Astrocyte (in vitro differentiated cells and primary cell): Measurements from ENCODE around the gene SGPL1.

Experiments used
- EZH2 ChIP-seq: IDR thresholded peaks from 2 replicates; pipeline ENCODE4 v1.6.1; 2012; ENCODE audit warnings: mild to moderate bottlenecking, low read length, inconsistent platforms; ENCODE audit not compliant: insufficient read depth
- TF ChIP-seq, protein P1 (sequence below): IDR thresholded peaks from 2 replicates; pipeline ENCODE4 v1.5.1; 2011; ENCODE audit warnings: low read depth, mild to moderate bottlenecking, inconsistent platforms, low read length, moderate library complexity; ENCODE audit not compliant: insufficient read depth

GRCh38 chr10:70928140-70928539, 112.4 kb downstream of the SGPL1 start:
- TF ChIP-seq, protein P1, sequence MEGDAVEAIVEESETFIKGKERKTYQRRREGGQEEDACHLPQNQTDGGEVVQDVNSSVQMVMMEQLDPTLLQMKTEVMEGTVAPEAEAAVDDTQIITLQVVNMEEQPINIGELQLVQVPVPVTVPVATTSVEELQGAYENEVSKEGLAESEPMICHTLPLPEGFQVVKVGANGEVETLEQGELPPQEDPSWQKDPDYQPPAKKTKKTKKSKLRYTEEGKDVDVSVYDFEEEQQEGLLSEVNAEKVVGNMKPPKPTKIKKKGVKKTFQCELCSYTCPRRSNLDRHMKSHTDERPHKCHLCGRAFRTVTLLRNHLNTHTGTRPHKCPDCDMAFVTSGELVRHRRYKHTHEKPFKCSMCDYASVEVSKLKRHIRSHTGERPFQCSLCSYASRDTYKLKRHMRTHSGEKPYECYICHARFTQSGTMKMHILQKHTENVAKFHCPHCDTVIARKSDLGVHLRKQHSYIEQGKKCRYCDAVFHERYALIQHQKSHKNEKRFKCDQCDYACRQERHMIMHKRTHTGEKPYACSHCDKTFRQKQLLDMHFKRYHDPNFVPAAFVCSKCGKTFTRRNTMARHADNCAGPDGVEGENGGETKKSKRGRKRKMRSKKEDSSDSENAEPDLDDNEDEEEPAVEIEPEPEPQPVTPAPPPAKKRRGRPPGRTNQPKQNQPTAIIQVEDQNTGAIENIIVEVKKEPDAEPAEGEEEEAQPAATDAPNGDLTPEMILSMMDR: no peak
- TF ChIP-seq EZH2: no peak
